ENCODE measurements around the gene APPBP2. TPM values are rescaled to one million over a fixed set of nuclear protein-coding genes. Genes with fewer than 3 reads are reported as not detected.

The APPBP2 gene
- polyA plus RNA-seq, 1 of the 3 experiments (the other 2 are of a cell fraction): 7.6 TPM

DNA sequence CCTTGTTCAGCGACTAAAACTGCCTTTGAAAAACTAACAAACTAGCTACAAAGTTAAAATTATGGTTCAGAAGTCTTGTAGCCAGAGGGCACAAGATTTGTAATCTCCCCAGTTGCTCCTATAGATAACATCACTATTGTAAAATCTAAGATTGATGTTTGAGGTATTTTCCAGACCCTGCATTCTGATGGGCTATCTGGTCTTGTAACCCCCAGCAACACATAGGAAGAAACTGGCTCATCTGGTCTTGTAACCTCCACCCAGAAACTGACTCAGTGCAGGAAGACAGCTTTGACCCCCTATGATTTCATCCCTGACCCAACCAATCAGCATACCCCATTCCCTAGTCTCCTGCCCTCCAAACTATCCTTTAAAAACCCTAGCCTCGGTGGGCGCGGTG is 116.0 kb downstream of the APPBP2 start:
- H3K4me3 ChIP-seq (ENCODE audit: low read depth in 2 of 2, low read length in 1 of 2): no peak overlapping the region
- no peaks in the 10 kb centered on the region for H3F3A ChIP-seq (replicated peaks; ENCODE audit: insufficient read depth)
- H3K36me3 ChIP-seq (replicated peaks in 1 of 2; ENCODE audit: control insufficient read depth in 1 of 2, insufficient read depth in 2 of 2, low read length in 1 of 2): no peaks in the 10 kb centered on the region
- no peaks in the 10 kb centered on the region for H3K27me3 ChIP-seq (ENCODE audit: insufficient read depth)
- no peaks in the 10 kb centered on the region for H3K4me1 ChIP-seq (ENCODE audit: control insufficient read depth in 1 of 2, insufficient read depth in 2 of 2, low read depth in 1 of 2, low read length in 1 of 2)
- H3K79me2 ChIP-seq (ENCODE audit: insufficient read depth): no peaks in the 10 kb centered on the region
- no peak overlapping the region for H3K4me2 ChIP-seq
- H3K9ac ChIP-seq: no peak overlapping the region
- DNase-seq: no peak
- H2AFZ ChIP-seq (ENCODE audit: low read depth): no peak overlapping the region
- no peak overlapping the region for H3K27ac ChIP-seq (ENCODE audit: low read depth in 2 of 2, low read length in 1 of 2)
- H4K20me1 ChIP-seq (ENCODE audit: insufficient read depth): no peaks in the 10 kb centered on the region
- CTCF ChIA-PET: interaction anchor here (1.0 to 15.2 kb wide), 4 partner anchors 11 to 259 kb away, joined by 3 to 128 read pairs (median 5); partner anchors contain the start of gene CHCT1
- no peaks in the 10 kb centered on the region for H3K9me2 ChIP-seq
- WGBS (ENCODE audit: low lambda C conversion rate): 80% methylated on average over 4 of the region's 4 CpGs
- POLR2A ChIA-PET: interaction anchor here (1.2 kb wide), 1 partner anchor 19 kb away, joined by 3 read pairs; no protein-coding TSS in a partner anchor
- TF ChIP-seq RFX5 (IDR thresholded peaks at IDR 0.05; ENCODE audit: low read length) (no peak), POLR2AphosphoS5 (IDR thresholded peaks at IDR 0.05; ENCODE audit: low read depth, low read length) (no peak), SIN3A (IDR thresholded peaks at IDR 0.05; ENCODE audit: borderline replicate concordance, low read depth, low read length) (no peak), TCF12 (IDR thresholded peaks at IDR 0.05) (no peak), EP300 (IDR thresholded peaks at IDR 0.05; ENCODE audit: borderline replicate concordance in 1 of 2, low read depth in 1 of 2, low read length in 1 of 2) (no peak), MAX (IDR thresholded peaks at IDR 0.05; ENCODE audit: low read depth) (no peak), EZH2phosphoT487 (IDR thresholded peaks at IDR 0.05; ENCODE audit: borderline replicate concordance, low read depth) (no peak), FOXM1 (IDR thresholded peaks at IDR 0.05; ENCODE audit: low read depth) (no peak), FOSL2 (IDR thresholded peaks at IDR 0.05; ENCODE audit: borderline replicate concordance, low read depth) (no peak), JUND (IDR thresholded peaks at IDR 0.05) (no peak), CTCF (IDR thresholded peaks at IDR 0.05) (no peak), NRF1 (IDR thresholded peaks at IDR 0.05; ENCODE audit: low read depth, low read length) (no peak), MEF2A (IDR thresholded peaks at IDR 0.05; ENCODE audit: borderline replicate concordance, low read depth) (no peak), FOXJ3 (CRISPR knock-in tag; IDR thresholded peaks at IDR 0.05) (no peak)
- TF ChIP-seq, protein P1, sequence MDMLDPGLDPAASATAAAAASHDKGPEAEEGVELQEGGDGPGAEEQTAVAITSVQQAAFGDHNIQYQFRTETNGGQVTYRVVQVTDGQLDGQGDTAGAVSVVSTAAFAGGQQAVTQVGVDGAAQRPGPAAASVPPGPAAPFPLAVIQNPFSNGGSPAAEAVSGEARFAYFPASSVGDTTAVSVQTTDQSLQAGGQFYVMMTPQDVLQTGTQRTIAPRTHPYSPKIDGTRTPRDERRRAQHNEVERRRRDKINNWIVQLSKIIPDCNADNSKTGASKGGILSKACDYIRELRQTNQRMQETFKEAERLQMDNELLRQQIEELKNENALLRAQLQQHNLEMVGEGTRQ (IDR thresholded peaks at IDR 0.05; ENCODE audit: borderline replicate concordance, low read depth, low read length): no peak
- TF ChIP-seq, protein P2, sequence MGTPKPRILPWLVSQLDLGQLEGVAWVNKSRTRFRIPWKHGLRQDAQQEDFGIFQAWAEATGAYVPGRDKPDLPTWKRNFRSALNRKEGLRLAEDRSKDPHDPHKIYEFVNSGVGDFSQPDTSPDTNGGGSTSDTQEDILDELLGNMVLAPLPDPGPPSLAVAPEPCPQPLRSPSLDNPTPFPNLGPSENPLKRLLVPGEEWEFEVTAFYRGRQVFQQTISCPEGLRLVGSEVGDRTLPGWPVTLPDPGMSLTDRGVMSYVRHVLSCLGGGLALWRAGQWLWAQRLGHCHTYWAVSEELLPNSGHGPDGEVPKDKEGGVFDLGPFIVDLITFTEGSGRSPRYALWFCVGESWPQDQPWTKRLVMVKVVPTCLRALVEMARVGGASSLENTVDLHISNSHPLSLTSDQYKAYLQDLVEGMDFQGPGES (IDR thresholded peaks at IDR 0.05; ENCODE audit: low read depth, low read length): no peak
- TF ChIP-seq, protein P3, sequence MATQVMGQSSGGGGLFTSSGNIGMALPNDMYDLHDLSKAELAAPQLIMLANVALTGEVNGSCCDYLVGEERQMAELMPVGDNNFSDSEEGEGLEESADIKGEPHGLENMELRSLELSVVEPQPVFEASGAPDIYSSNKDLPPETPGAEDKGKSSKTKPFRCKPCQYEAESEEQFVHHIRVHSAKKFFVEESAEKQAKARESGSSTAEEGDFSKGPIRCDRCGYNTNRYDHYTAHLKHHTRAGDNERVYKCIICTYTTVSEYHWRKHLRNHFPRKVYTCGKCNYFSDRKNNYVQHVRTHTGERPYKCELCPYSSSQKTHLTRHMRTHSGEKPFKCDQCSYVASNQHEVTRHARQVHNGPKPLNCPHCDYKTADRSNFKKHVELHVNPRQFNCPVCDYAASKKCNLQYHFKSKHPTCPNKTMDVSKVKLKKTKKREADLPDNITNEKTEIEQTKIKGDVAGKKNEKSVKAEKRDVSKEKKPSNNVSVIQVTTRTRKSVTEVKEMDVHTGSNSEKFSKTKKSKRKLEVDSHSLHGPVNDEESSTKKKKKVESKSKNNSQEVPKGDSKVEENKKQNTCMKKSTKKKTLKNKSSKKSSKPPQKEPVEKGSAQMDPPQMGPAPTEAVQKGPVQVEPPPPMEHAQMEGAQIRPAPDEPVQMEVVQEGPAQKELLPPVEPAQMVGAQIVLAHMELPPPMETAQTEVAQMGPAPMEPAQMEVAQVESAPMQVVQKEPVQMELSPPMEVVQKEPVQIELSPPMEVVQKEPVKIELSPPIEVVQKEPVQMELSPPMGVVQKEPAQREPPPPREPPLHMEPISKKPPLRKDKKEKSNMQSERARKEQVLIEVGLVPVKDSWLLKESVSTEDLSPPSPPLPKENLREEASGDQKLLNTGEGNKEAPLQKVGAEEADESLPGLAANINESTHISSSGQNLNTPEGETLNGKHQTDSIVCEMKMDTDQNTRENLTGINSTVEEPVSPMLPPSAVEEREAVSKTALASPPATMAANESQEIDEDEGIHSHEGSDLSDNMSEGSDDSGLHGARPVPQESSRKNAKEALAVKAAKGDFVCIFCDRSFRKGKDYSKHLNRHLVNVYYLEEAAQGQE (IDR thresholded peaks at IDR 0.05; ENCODE audit: low read depth, low read length): no peak
- TF ChIP-seq, protein P4, sequence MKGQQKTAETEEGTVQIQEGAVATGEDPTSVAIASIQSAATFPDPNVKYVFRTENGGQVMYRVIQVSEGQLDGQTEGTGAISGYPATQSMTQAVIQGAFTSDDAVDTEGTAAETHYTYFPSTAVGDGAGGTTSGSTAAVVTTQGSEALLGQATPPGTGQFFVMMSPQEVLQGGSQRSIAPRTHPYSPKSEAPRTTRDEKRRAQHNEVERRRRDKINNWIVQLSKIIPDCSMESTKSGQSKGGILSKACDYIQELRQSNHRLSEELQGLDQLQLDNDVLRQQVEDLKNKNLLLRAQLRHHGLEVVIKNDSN (IDR thresholded peaks at IDR 0.05; ENCODE audit: borderline replicate concordance, low read depth): no peak
- no peaks in the 10 kb centered on the region for H3K9me3 ChIP-seq
